ENCODE data around the gene TPST2.

- TF ChIP-seq TAF1 (IDR thresholded peaks at IDR 0.05; ENCODE audit: borderline replicate concordance, insufficient read depth, low read length) (no peak), POLR2AphosphoS5 (IDR thresholded peaks at IDR 0.05; ENCODE audit: low read depth, low read length) (no peak)
Measured at GRCh38 chr22:26545827-26546226, 44.1 kb downstream of the TPST2 start.

All from PFSK-1 (cell line).